K562 (cell line): ENCODE measurements around the gene HAUS2. TPM values are rescaled to one million over a fixed set of nuclear protein-coding genes. Genes with fewer than 3 reads are reported as not detected.

Experiments used
- ATAC-seq: fragments of 200-7000 bp; cut with Tn5 transposase; 3 replicates; pipeline ENCODE4 v1.9.1; 2020; ENCODE audit warnings: moderate library complexity
- BruUV-seq: library from RNA; stranded (reverse); fragments of 400-500 nt; replicated peaks from 2 replicates; lab custom pipeline; 2021; lab: Mats Ljungman, UMichigan
- CTCF ChIA-PET: fragments of 300-600 bp; formaldehyde crosslinking; extraction: SDS; loops from one replicate; lab custom pipeline; 2021; ENCODE audit warnings: low intra/inter-chr PET ratio; lab: Yijun Ruan, JAX
- POLR2A ChIA-PET: fragments of 300-600, 350-650 bp; sonication (Branson Sonifier 250); formaldehyde crosslinking; extraction: SDS; loops from one replicate; lab custom pipeline; 2021; ENCODE audit warnings: antibody characterized with exemption, inconsistent platforms; lab: Yijun Ruan, JAX
- DNase-seq, 4 experiments: peaks; one replicate each; pipeline versions ENCODE4 v3.0.0 to v3.0.0-alpha.2; 2011 to 2018; ENCODE audit warnings: low spot score in 3 of 4, mixed read lengths in 3 of 4; ENCODE audit errors: extremely low read depth in 1 of 4
- FAIRE-seq: peaks from 2 replicates; lab custom pipeline; 2011; peaks lifted over from hg19 to GRCh38; lab: Jason Lieb, UNC
- H2AFZ ChIP-seq: 2 replicates; pipeline ENCODE4 v1.6.0; 2011; ENCODE audit warnings: low read depth, low read length, control low read depth, inconsistent platforms
- H3K27ac ChIP-seq: fragments of 200-600 bp; 3 replicates; pipeline ENCODE4 v1.8.0; 2011; ENCODE audit warnings: low read depth, mild to moderate bottlenecking, control low read depth, inconsistent platforms, low read length, moderate library complexity, mixed read lengths; ENCODE audit errors: extremely low read depth
- H3K27me3 ChIP-seq, 2 experiments: fragments of 300-600 bp in 1 of 2; 2 replicates in 1 of 2; 3 replicates in 1 of 2; pipeline versions ENCODE4 v1.6.0 to v1.8.0; 2011; ENCODE audit warnings: inconsistent platforms in 2 of 2, low read length in 2 of 2, mild to moderate bottlenecking in 1 of 2, mixed read lengths in 1 of 2, moderate library complexity in 1 of 2; ENCODE audit not compliant: control insufficient read depth in 2 of 2, insufficient read depth in 2 of 2
- H3K36me3 ChIP-seq: fragments of 300-600 bp; 3 replicates; pipeline ENCODE4 v1.8.0; 2011; ENCODE audit warnings: mild to moderate bottlenecking, low read length, inconsistent platforms; ENCODE audit not compliant: control insufficient read depth, insufficient read depth
- H3K4me1 ChIP-seq, 2 experiments: fragments of 200-600 bp in 1 of 2; replicated peaks in 1 of 2; 2 replicates in 1 of 2; 3 replicates in 1 of 2; pipeline versions ENCODE4 v1.5.1 to v1.8.0; 2011; ENCODE audit warnings: inconsistent platforms in 2 of 2, low read length in 2 of 2, mild to moderate bottlenecking in 1 of 2, mixed read lengths in 1 of 2, moderate library complexity in 1 of 2; ENCODE audit not compliant: control insufficient read depth in 2 of 2, insufficient read depth in 2 of 2
- H3K4me2 ChIP-seq: 2 replicates; pipeline ENCODE4 v1.6.1; 2011; ENCODE audit warnings: low read length, control low read depth, inconsistent platforms, mixed read lengths; ENCODE audit not compliant: insufficient read depth
- H3K4me3 ChIP-seq: fragments of 200-600 bp; sonication (generic), shearing (Covaris generic); 2 replicates; pipeline ENCODE4 v1.5.1; 2016; ENCODE audit warnings: control low read depth, inconsistent platforms
- H3K79me2 ChIP-seq: fragments of 200-600 bp; 3 replicates; pipeline ENCODE4 v1.8.0; 2011; ENCODE audit warnings: low read length, inconsistent platforms; ENCODE audit not compliant: control insufficient read depth, insufficient read depth
- H3K9ac ChIP-seq, 2 experiments: 2 replicates each; pipeline versions ENCODE4 v1.6.0 to v1.6.1; 2011; ENCODE audit warnings: low read depth in 2 of 2, low read length in 2 of 2, control low read depth in 1 of 2, inconsistent platforms in 1 of 2, mild to moderate bottlenecking in 1 of 2, mixed read lengths in 1 of 2; ENCODE audit not compliant: insufficient read depth in 1 of 2
- H3K9me1 ChIP-seq: one replicate; pipeline ENCODE4 v1.6.0; 2011; ENCODE audit warnings: inconsistent platforms, mild to moderate bottlenecking, low read length, moderate library complexity; ENCODE audit not compliant: control insufficient read depth, insufficient read depth
- H3K9me3 ChIP-seq: replicated peaks from 2 replicates; pipeline ENCODE4 v1.5.1; 2011; ENCODE audit warnings: low read depth, low read length, inconsistent platforms; ENCODE audit not compliant: control insufficient read depth, insufficient read depth
- H4K20me1 ChIP-seq: replicated peaks from 2 replicates; pipeline ENCODE4 v1.6.1; 2011; ENCODE audit warnings: low read length, inconsistent platforms, mixed read lengths; ENCODE audit not compliant: control insufficient read depth, insufficient read depth
- BRD9 ChIP-seq: fragments of 450-650 bp; IDR thresholded peaks from 2 replicates; pipeline ENCODE4 v1.6.1; 2018; ENCODE audit warnings: low read depth; ENCODE audit not compliant: partially characterized antibody
- CEBPB ChIP-seq: fragments of 450-650 bp; IDR thresholded peaks from 2 replicates; pipeline ENCODE4 v1.6.1; 2016; ENCODE audit warnings: missing genetic modification characterization, missing compliant biosample characterization
- EGR1 ChIP-seq: fragments of 450-650 bp; conservative IDR thresholded peaks from 2 replicates; pipeline ENCODE4 v1.6.1; 2017; ENCODE audit warnings: mild to moderate bottlenecking
- HEY1 ChIP-seq: fragments of 250-450 bp; sonication (Bioruptor Pico); IDR thresholded peaks from 2 replicates; pipeline ENCODE4 v1.5.0; 2020; ENCODE audit warnings: mild to moderate bottlenecking, moderate library complexity, borderline replicate concordance
- HLTF ChIP-seq: fragments of 450-650 bp; IDR thresholded peaks from 2 replicates; pipeline ENCODE4 v1.6.1; 2016
- HOXB6 ChIP-seq: fragments of 250-450 bp; sonication (Bioruptor Pico); IDR thresholded peaks from 2 replicates; pipeline ENCODE4 v1.5.1; 2022; ENCODE audit warnings: mild to moderate bottlenecking, borderline replicate concordance
- KAT2B ChIP-seq: IDR thresholded peaks from one replicate; pipeline ENCODE4 v1.6.1; 2012; ENCODE audit warnings: low read depth, mild to moderate bottlenecking, control low read depth, inconsistent platforms, low read length, moderate library complexity
- LARP7 ChIP-seq: fragments of 450-650 bp; IDR thresholded peaks from 2 replicates; pipeline ENCODE4 v1.6.1; 2016
- PTRF ChIP-seq: fragments of 450-650 bp; IDR thresholded peaks from 2 replicates; pipeline ENCODE4 v1.6.1; 2016; ENCODE audit warnings: mild to moderate bottlenecking, missing genetic modification characterization, missing compliant biosample characterization
- RBFOX2 ChIP-seq: fragments of 200-400 bp; formaldehyde crosslinking; IDR thresholded peaks from 2 replicates; pipeline ENCODE4 v1.6.1; 2017; ENCODE audit warnings: low read depth, mild to moderate bottlenecking, low read length, moderate library complexity
- RBM15 ChIP-seq: fragments of 200-400 bp; formaldehyde crosslinking; IDR thresholded peaks from 2 replicates; pipeline ENCODE4 v1.6.1; 2018; ENCODE audit warnings: mild to moderate bottlenecking, low read length, moderate library complexity; ENCODE audit not compliant: insufficient read depth
- RCOR1 ChIP-seq, 2 experiments: IDR thresholded peaks; 2 replicates each; pipeline ENCODE4 v1.6.1; 2012; ENCODE audit warnings: low read depth in 2 of 2, low read length in 2 of 2, borderline replicate concordance in 1 of 2, improper control_type of control experiment in 1 of 2
- RFX5 ChIP-seq: IDR thresholded peaks from 2 replicates; pipeline ENCODE4 v1.6.1; 2011; ENCODE audit warnings: low read depth, mild to moderate bottlenecking, improper control_type of control experiment, low read length
- SMARCE1 ChIP-seq: fragments of 450-650 bp; IDR thresholded peaks from 2 replicates; pipeline ENCODE4 v1.7.1; 2016; ENCODE audit warnings: mild to moderate bottlenecking
- ZFPM2 ChIP-seq: fragments of 250-450 bp; sonication (Bioruptor Pico); IDR thresholded peaks from 2 replicates; pipeline ENCODE4 v1.5.1; 2022; ENCODE audit warnings: mild to moderate bottlenecking
- ZNF121 ChIP-seq: sonication (generic); formaldehyde crosslinking; conservative IDR thresholded peaks from 2 replicates; pipeline ENCODE4 v1.8.0; 2022; ENCODE audit warnings: missing genetic modification reagents
- ZNF41 ChIP-seq: fragments of 250-450 bp; sonication (Bioruptor Pico); conservative IDR thresholded peaks from 2 replicates; pipeline ENCODE4 v1.4.0; 2020; ENCODE audit warnings: mild to moderate bottlenecking
- ZNF551 ChIP-seq: fragments of 250-450 bp; sonication (Bioruptor Pico); IDR thresholded peaks from 2 replicates; pipeline ENCODE4 v1.5.0; 2021; ENCODE audit warnings: mild to moderate bottlenecking, moderate library complexity
- WGBS: fragments of 100-300 bp; shearing (Covaris generic); methylation state at CpG from one replicate; pipeline ENCODE4 v1.1.6; 2016; ENCODE audit warnings: low coverage, mixed read lengths; ENCODE audit not compliant: insufficient coverage; ENCODE audit errors: missing lambda C conversion rate; 5-methylcytosine and 5-hydroxymethylcytosine counted together
- in situ Hi-C: fragments of 300-500 bp; cut with MboI; formaldehyde crosslinking; loops from 4 replicates; pipeline ENCODE4 v1.15.0; 2018; ENCODE audit warnings: inconsistent platforms, mixed read lengths
- intact Hi-C: fragments of 100-400 bp; cut with micrococcal nuclease; formaldehyde crosslinking; loops from 2 replicates; pipeline ENCODE4 v1.14.2; 2022
- polyA plus RNA-seq, 8 experiments: library from polyadenylated mRNA; depleted of rRNA in 4 of 8; stranded (reverse) in 5 of 8; unstranded in 3 of 8; fragments of >200 nt; fragmentation: Nextera tagmentation in 2 of 8; fragmentation: Illumina TruSeq in 1 of 8; extraction: Ambion mirVana in 2 of 8; extraction: Trizol in 1 of 8; gene quantifications; 2 replicates each; pipeline versions ENCODE4 v1.2.1 to v1.2.3, GENCODE V29; 2011 to 2014; ENCODE audit warnings: inconsistent platforms in 1 of 8, missing spikeins in 1 of 8
- total RNA-seq, 7 experiments: library from RNA; depleted of rRNA in 6 of 7; stranded (reverse); fragments of >200 nt in 6 of 7; fragmentation: Illumina TruSeq in 2 of 7; extraction: Trizol in 2 of 7; gene quantifications; 2 replicates each; pipeline versions ENCODE4 v1.2.1 to v1.2.3, GENCODE V29; 2011 to 2021; ENCODE audit warnings: low replicate concordance in 1 of 7
- TF ChIP-seq, protein P1 (sequence below): fragments of 250-450 bp; sonication (Bioruptor Pico); IDR thresholded peaks from 2 replicates; pipeline ENCODE4 v1.8.0; 2021; ENCODE audit warnings: mild to moderate bottlenecking, moderate library complexity
- TF ChIP-seq, protein P2 (sequence below): sonication (generic); formaldehyde crosslinking; IDR thresholded peaks from 2 replicates; pipeline ENCODE4 v1.8.0; 2022; ENCODE audit warnings: mild to moderate bottlenecking, missing genetic modification reagents

Gene HAUS2
- total and polyA plus RNA-seq, 9 of the 15 experiments (the other 6 are each of a cell fraction or from before 2014, with no cell fraction given): 30.6 to 64.9 (median 54.1) TPM

DNA sequence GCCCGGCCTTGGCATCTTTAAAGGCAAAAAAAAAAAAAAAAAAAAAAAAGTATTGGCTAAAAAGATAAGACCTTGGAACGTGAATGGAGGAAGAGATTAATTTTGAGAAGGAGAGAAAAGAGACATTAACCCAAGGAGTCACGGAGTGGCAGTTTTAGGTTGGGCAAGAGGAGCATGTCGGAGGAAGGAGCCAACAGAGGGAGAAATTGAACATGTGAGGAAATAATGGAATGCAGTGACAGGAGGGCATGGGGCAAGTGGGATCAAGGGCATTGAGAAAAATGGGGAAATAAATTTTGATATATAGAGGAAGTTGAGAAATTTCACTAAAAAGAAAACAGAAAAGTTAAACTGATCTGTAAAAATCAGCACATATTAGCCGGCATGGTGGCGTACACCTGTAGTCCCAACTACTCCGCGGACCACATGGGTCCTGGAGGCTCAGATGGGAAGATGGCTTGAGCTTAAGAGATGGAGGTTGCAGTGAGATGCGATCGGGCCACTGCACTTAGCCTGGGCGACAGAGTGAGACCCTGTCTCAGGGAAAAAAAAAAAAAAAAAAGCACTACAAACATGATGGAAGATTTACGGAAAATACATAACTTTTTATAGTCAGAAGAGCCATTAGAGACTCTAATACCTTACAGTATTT is 1.2 kb downstream of the HAUS2 start:
- Histone ChIP-seq H3K36me3 (peaks cover 48% of the 10 kb centered on the region), H3K27ac (peak overlapping the region; percentile 44; the same call in 2 of the 3 replicates), H3K4me3 (peak overlapping the region; percentile 98), H2AFZ (peak overlapping the region; percentile 28; the same call in 1 of the 2 replicates), H3K79me2 (peaks cover 85% of the 10 kb centered on the region), H3K9me1 (no peaks in the 10 kb centered on the region), H3K4me1 (peaks cover 9 to 24% of the 10 kb centered on the region in 2 experiments), H3K4me2 (peak overlapping the region; percentile 91), H3K27me3 (no peaks in the 10 kb centered on the region), H4K20me1 (peaks cover 5% of the 10 kb centered on the region; the same call in 1 of the 2 replicates), H3K9me3 (no peaks in the 10 kb centered on the region), H3K9ac (peak overlapping the region; percentile 87 to 93)
- intact Hi-C loops: loop anchor here (2.0 to 10.0 kb wide), 2 partner anchors 55 to 105 kb away; partner anchors contain the start of gene SNAP23
- BruUV-seq: no TSS peak
- no peak for ATAC-seq
- 12% methylated on average over 10 of the region's 12 CpGs for WGBS
- peak in 1 of 4 experiments; percentile 24 for DNase-seq
- ChIA-PET POLR2A (interaction anchor here (0.7 to 3.0 kb wide), 3 partner anchors 11 to 19 kb away, joined by 3 to 14 read pairs (median 4); no protein-coding TSS in a partner anchor), CTCF (no interaction called here)
- in situ Hi-C loops: no loop called here
- no peak for FAIRE-seq
- TF ChIP-seq PTRF (tag) (no peak), RBFOX2 (peak; percentile 38; the same call in 1 of the 2 replicates), KAT2B (no peak), RFX5 (no peak), HOXB6 (CRISPR knock-in tag) (no peak), ZFPM2 (CRISPR knock-in tag) (no peak), EGR1 (no peak), ZNF551 (CRISPR knock-in tag) (no peak), BRD9 (no peak), HLTF (peak; percentile 27; the same call in 1 of the 2 replicates), LARP7 (peak; percentile 53; the same call in 1 of the 2 replicates), RBM15 (no peak), RCOR1 (IDR thresholded peaks at IDR 0.05; ENCODE audit: borderline replicate concordance in 1 of 2, low read depth in 2 of 2, low read length in 2 of 2) (no peak), ZNF41 (CRISPR knock-in tag) (no peak), CEBPB (0 out of 2 replicates have a peak, but pooled peaks have one; percentile 15), SMARCE1 (peak; percentile 46; the same call in 1 of the 2 replicates), HEY1 (CRISPR knock-in tag) (no peak), ZNF121 (CRISPR knock-in tag) (peak; percentile 60)
- TF ChIP-seq, protein P1, sequence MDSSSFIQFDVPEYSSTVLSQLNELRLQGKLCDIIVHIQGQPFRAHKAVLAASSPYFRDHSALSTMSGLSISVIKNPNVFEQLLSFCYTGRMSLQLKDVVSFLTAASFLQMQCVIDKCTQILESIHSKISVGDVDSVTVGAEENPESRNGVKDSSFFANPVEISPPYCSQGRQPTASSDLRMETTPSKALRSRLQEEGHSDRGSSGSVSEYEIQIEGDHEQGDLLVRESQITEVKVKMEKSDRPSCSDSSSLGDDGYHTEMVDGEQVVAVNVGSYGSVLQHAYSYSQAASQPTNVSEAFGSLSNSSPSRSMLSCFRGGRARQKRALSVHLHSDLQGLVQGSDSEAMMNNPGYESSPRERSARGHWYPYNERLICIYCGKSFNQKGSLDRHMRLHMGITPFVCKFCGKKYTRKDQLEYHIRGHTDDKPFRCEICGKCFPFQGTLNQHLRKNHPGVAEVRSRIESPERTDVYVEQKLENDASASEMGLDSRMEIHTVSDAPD: no peak
- TF ChIP-seq, protein P2, sequence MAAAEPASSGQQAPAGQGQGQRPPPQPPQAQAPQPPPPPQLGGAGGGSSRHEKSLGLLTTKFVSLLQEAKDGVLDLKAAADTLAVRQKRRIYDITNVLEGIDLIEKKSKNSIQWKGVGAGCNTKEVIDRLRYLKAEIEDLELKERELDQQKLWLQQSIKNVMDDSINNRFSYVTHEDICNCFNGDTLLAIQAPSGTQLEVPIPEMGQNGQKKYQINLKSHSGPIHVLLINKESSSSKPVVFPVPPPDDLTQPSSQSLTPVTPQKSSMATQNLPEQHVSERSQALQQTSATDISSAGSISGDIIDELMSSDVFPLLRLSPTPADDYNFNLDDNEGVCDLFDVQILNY (CRISPR knock-in tag): no peak
